Sigmoid colon (tissue), 3 donors: Measurements from ENCODE around the gene GCHFR.

Source experiments
- CTCF ChIP-seq, 4 experiments: fragments of 450-650 bp in 3 of 4; fragments of 200-600 bp in 1 of 4; IDR thresholded peaks; one replicate each; pipeline ENCODE4 v1.5.1; 2016 to 2019; ENCODE audit warnings: antibody characterized with exemption in 4 of 4, mild to moderate bottlenecking in 3 of 4, moderate library complexity in 2 of 4
- POLR2A ChIP-seq, 2 donors: fragments of 450-650 bp; IDR thresholded peaks; one replicate each; pipeline ENCODE4 v1.6.1; 2016; ENCODE audit warnings: antibody characterized with exemption in 2 of 2, mild to moderate bottlenecking in 2 of 2, moderate library complexity in 2 of 2

- TF ChIP-seq POLR2A (IDR thresholded peaks at IDR 0.05): no peak
- no peak for TF ChIP-seq CTCF (IDR thresholded peaks at IDR 0.05)
These were observed 47.7 kb upstream of the GCHFR start for GRCh38 chr15:40716165-40716564.
